Measurements from ENCODE around the gene BANP.
"Not testable (repeated sequence)": the region's sequence is repeated elsewhere in the genome, so short reads cannot be mapped to it uniquely, and the experiment has no call there.

The BANP gene

GRCh38 chr16:87950765-87951551 lies at the start of gene BANP:
Gene BANP (plus strand): TSS chr16:87951434. CDS start chr16:87975116, 23,682 bp downstream.
- in situ Hi-C loops (cut with HindIII; ENCODE audit: low sequenced_read_pairs), result no loop called here

GRCh38 chr16:87904963-87905362 lies 46.3 kb upstream of the BANP start:
- in situ Hi-C loops (cut with HindIII; ENCODE audit: low sequenced_read_pairs), result not testable (repeated sequence)

GRCh38 chr16:87905521-87905920 lies 45.7 kb upstream of the BANP start:
- in situ Hi-C loops (cut with HindIII; ENCODE audit: low sequenced_read_pairs), result not testable (repeated sequence)

GRCh38 chr16:87908101-87908500 lies 43.1 kb upstream of the BANP start:
- in situ Hi-C loops (cut with HindIII; ENCODE audit: low sequenced_read_pairs), result not testable (repeated sequence)

- in situ Hi-C loops (cut with HindIII; ENCODE audit: low sequenced_read_pairs), result not testable (repeated sequence)
Observed at GRCh38 chr16:87909203-87909935, 41.9 kb upstream of the BANP start.

GRCh38 chr16:87911106-87911763 lies 40.0 kb upstream of the BANP start:
- in situ Hi-C loops (cut with HindIII; ENCODE audit: low sequenced_read_pairs), result not testable (repeated sequence)

GRCh38 chr16:87912691-87913090 lies 38.5 kb upstream of the BANP start:
- in situ Hi-C loops (cut with HindIII; ENCODE audit: low sequenced_read_pairs), result not testable (repeated sequence)

GRCh38 chr16:87914021-87914725 lies 37.1 kb upstream of the BANP start:
- in situ Hi-C loops (cut with HindIII; ENCODE audit: low sequenced_read_pairs), result not testable (repeated sequence)

- in situ Hi-C loops (cut with HindIII; ENCODE audit: low sequenced_read_pairs), result no loop called here
Observed at GRCh38 chr16:87914812-87915211, 36.4 kb upstream of the BANP start.

GRCh38 chr16:87917503-87917902 lies 33.7 kb upstream of the BANP start:
- in situ Hi-C loops (cut with HindIII; ENCODE audit: low sequenced_read_pairs), result no loop called here

- in situ Hi-C loops (cut with HindIII; ENCODE audit: low sequenced_read_pairs), result no loop called here
Observed at GRCh38 chr16:87918338-87918737, 32.9 kb upstream of the BANP start.

GRCh38 chr16:87918866-87919680 lies 32.2 kb upstream of the BANP start:
- in situ Hi-C loops (cut with HindIII; ENCODE audit: low sequenced_read_pairs), result no loop called here

GRCh38 chr16:87919681-87919994 lies 31.6 kb upstream of the BANP start:
- in situ Hi-C loops (cut with HindIII; ENCODE audit: low sequenced_read_pairs), result no loop called here

- in situ Hi-C loops (cut with HindIII; ENCODE audit: low sequenced_read_pairs), result no loop called here
Observed at GRCh38 chr16:87921236-87921773, 29.9 kb upstream of the BANP start.

GRCh38 chr16:87922250-87922871 lies 28.9 kb upstream of the BANP start:
- in situ Hi-C loops (cut with HindIII; ENCODE audit: low sequenced_read_pairs), result no loop called here

- in situ Hi-C loops (cut with HindIII; ENCODE audit: low sequenced_read_pairs), result no loop called here
Observed at GRCh38 chr16:87924041-87924810, 27.0 kb upstream of the BANP start.

- in situ Hi-C loops (cut with HindIII; ENCODE audit: low sequenced_read_pairs), result no loop called here
Observed at GRCh38 chr16:87924811-87925670, 26.2 kb upstream of the BANP start.
